NCI-H2196 (cell line): ENCODE data around the gene SDHAF2.

ENCODE experiments used
- DNase-seq: peaks from one replicate; lab custom pipeline; 2025; ENCODE audit not compliant: unreplicated experiment; lab: John Stamatoyannopoulos, UW

The SDHAF2 gene

GRCh38 chr11:61495801-61496601, 66.1 kb downstream of the SDHAF2 start:
- DNase-seq = no peak
